ENCODE measurements around the gene MYH11. TPM values are rescaled to one million over a fixed set of nuclear protein-coding genes. Genes with fewer than 3 reads are reported as not detected.
A peak's percentile ranks its signal among the peaks of the same experiment; 100 is the strongest.

MYH11 gene
- total and polyA plus RNA-seq, 2 of the 13 experiments (the other 11 are each of a cell fraction or from before 2014, with no cell fraction given) = not detected

DNA sequence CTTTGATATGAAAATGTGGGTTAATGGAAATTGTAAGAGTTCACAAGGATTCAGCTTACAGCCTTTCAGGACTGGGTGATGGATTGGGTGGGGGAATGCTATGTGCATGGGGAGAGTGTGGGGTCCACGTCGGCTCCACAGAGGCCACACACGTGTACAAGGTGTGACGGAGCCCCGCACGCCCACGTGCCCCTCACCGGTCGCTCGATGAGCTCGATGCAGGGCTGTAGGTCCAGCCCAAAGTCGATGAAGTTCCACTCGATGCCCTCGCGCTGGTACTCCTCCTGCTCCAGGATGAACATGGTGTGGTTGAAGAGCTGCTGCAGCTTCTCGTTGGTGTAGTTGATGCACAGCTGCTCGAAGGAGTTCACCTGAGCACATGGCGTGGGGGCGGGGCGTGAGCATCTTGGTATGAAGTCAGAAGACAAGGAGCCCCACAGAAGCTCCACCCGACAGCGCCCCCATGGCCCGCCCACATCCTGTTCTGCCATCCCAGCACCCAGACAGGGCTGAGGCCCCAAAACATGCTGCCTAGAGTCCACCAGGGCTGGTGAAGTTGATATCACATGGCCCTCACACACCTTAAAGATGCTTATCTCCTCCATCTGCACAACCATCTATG lies 99.1 kb downstream of the MYH11 start (continued):
- TF ChIP-seq, protein P1, sequence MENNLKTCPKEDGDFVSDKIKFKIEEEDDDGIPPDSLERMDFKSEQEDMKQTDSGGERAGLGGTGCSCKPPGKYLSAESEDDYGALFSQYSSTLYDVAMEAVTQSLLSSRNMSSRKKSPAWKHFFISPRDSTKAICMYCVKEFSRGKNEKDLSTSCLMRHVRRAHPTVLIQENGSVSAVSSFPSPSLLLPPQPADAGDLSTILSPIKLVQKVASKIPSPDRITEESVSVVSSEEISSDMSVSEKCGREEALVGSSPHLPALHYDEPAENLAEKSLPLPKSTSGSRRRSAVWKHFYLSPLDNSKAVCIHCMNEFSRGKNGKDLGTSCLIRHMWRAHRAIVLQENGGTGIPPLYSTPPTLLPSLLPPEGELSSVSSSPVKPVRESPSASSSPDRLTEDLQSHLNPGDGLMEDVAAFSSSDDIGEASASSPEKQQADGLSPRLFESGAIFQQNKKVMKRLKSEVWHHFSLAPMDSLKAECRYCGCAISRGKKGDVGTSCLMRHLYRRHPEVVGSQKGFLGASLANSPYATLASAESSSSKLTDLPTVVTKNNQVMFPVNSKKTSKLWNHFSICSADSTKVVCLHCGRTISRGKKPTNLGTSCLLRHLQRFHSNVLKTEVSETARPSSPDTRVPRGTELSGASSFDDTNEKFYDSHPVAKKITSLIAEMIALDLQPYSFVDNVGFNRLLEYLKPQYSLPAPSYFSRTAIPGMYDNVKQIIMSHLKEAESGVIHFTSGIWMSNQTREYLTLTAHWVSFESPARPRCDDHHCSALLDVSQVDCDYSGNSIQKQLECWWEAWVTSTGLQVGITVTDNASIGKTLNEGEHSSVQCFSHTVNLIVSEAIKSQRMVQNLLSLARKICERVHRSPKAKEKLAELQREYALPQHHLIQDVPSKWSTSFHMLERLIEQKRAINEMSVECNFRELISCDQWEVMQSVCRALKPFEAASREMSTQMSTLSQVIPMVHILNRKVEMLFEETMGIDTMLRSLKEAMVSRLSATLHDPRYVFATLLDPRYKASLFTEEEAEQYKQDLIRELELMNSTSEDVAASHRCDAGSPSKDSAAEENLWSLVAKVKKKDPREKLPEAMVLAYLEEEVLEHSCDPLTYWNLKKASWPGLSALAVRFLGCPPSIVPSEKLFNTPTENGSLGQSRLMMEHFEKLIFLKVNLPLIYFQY (CRISPR knock-in tag; IDR thresholded peaks at IDR 0.05; ENCODE audit: borderline replicate concordance) = no peak
- TF ChIP-seq, protein P2, sequence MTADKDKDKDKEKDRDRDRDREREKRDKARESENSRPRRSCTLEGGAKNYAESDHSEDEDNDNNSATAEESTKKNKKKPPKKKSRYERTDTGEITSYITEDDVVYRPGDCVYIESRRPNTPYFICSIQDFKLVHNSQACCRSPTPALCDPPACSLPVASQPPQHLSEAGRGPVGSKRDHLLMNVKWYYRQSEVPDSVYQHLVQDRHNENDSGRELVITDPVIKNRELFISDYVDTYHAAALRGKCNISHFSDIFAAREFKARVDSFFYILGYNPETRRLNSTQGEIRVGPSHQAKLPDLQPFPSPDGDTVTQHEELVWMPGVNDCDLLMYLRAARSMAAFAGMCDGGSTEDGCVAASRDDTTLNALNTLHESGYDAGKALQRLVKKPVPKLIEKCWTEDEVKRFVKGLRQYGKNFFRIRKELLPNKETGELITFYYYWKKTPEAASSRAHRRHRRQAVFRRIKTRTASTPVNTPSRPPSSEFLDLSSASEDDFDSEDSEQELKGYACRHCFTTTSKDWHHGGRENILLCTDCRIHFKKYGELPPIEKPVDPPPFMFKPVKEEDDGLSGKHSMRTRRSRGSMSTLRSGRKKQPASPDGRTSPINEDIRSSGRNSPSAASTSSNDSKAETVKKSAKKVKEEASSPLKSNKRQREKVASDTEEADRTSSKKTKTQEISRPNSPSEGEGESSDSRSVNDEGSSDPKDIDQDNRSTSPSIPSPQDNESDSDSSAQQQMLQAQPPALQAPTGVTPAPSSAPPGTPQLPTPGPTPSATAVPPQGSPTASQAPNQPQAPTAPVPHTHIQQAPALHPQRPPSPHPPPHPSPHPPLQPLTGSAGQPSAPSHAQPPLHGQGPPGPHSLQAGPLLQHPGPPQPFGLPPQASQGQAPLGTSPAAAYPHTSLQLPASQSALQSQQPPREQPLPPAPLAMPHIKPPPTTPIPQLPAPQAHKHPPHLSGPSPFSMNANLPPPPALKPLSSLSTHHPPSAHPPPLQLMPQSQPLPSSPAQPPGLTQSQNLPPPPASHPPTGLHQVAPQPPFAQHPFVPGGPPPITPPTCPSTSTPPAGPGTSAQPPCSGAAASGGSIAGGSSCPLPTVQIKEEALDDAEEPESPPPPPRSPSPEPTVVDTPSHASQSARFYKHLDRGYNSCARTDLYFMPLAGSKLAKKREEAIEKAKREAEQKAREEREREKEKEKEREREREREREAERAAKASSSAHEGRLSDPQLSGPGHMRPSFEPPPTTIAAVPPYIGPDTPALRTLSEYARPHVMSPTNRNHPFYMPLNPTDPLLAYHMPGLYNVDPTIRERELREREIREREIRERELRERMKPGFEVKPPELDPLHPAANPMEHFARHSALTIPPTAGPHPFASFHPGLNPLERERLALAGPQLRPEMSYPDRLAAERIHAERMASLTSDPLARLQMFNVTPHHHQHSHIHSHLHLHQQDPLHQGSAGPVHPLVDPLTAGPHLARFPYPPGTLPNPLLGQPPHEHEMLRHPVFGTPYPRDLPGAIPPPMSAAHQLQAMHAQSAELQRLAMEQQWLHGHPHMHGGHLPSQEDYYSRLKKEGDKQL (CRISPR knock-in tag; IDR thresholded peaks at IDR 0.05; ENCODE audit: low read depth) = no peak
- TF ChIP-seq NR2F2 (IDR thresholded peaks at IDR 0.05; ENCODE audit: borderline replicate concordance, low read depth) (no peak), SRF (IDR thresholded peaks at IDR 0.05; ENCODE audit: low read depth, low read length) (no peak), MATR3 (CRISPR knock-in tag; IDR thresholded peaks at IDR 0.05) (peak; percentile 32; the same call in 1 of the 2 replicates)

Measured in HepG2 (cell line).